Measurements from ENCODE around the gene SORBS1. TPM values are rescaled to one million over a fixed set of nuclear protein-coding genes. Genes with fewer than 3 reads are reported as not detected.
A peak's percentile ranks its signal among the peaks of the same experiment; 100 is the strongest.

The SORBS1 gene
- total RNA-seq, 1 experiment from 2014 or later = 39.9 TPM

DNA sequence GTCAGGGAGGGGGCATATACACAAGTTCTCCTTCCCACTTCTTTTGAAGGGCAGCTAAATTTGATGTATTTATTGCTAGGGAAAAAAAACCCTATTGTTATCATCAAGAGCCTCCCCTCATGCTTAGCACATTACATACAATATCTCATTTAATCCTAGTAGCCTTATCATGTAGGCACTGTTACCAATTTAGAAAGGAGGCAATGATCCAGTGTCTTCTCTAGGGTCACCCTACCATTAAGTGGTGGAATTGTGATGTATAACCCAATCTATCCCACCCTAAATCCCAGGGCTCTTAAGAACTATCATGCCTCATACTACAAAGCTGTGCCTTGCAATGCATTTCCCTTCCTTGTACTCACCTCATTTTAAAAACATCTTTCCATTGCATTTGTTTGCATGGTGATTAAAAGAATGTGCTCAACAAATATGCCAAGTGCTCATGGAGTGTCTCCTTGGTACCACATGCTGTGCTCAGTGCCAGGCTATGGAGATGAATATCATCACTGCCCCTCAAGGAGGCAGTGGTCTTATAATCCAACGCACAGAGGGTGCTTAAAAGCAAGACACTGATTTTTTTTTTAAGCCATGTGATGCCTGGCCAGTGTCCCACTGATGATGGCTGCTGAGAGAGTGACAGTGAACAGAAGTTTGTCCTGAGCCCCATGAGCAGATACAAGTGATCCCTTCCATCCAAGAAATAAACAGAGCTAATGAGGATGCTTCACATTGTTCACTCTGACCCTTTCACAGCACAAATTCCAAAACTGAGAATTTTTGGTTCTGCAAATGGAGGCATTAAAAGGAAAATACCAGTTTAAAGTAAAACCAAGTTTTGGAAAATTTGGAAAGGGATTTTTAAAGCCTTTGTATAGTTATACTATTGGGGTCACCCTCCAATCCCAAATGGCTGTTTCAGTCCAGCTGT is 98.2 kb downstream of the SORBS1 start:
- TF ChIP-seq ZNF232 (CRISPR knock-in tag; IDR thresholded peaks at IDR 0.05) = no peak
- ChIA-PET POLR2A (no interaction called here), CTCF (interaction anchor here (1.3 to 2.5 kb wide), 2 partner anchors 17 to 33 kb away, joined by 3 to 7 read pairs; no protein-coding TSS in a partner anchor)
- H3K4me3 Mint-ChIP-seq = no peak overlapping the region
- peaks cover 67% of the 10 kb centered on the region for H3K4me1 Mint-ChIP-seq
- no peaks in the 10 kb centered on the region for H3K27me3 Mint-ChIP-seq (ENCODE audit: low read depth)
- H3K27ac Mint-ChIP-seq = peak overlapping the region; percentile 48; the same call in 1 of the 2 replicates
- H3K36me3 Mint-ChIP-seq = no peaks in the 10 kb centered on the region
- H3K9me3 Mint-ChIP-seq = no peaks in the 10 kb centered on the region
- ATAC-seq (no peak), DNase-seq (ENCODE audit: low spot score) (no peak)

DNA sequence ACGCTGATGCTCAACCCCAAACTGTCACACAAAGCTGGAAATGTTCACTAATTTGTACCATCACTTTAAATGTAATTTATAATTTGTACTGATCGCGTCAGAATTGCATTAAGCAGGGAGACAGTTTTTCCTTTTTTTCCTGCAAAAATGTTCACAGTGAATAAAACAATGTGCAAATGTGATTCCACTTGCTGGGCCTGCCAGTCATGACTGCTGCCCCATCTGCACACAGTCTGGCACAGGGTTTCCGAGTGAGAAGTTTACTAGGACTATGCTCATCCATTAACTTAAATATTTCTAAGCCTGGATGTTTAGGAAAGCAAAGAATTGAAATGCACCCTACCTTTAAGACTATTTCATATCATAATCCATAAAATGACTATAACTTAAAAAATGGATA is 99.6 kb downstream of the SORBS1 start:
- peaks cover 67% of the 10 kb centered on the region for H3K4me1 Mint-ChIP-seq
- TF ChIP-seq, protein P1, sequence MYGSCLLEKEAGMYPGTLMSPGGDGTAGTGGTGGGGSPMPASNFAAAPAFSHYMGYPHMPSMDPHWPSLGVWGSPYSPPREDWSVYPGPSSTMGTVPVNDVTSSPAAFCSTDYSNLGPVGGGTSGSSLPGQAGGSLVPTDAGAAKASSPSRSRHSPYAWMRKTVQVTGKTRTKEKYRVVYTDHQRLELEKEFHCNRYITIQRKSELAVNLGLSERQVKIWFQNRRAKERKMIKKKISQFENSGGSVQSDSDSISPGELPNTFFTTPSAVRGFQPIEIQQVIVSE (CRISPR knock-in tag; IDR thresholded peaks at IDR 0.05; ENCODE audit: borderline replicate concordance) = no peak
- TF ChIP-seq, protein P2, sequence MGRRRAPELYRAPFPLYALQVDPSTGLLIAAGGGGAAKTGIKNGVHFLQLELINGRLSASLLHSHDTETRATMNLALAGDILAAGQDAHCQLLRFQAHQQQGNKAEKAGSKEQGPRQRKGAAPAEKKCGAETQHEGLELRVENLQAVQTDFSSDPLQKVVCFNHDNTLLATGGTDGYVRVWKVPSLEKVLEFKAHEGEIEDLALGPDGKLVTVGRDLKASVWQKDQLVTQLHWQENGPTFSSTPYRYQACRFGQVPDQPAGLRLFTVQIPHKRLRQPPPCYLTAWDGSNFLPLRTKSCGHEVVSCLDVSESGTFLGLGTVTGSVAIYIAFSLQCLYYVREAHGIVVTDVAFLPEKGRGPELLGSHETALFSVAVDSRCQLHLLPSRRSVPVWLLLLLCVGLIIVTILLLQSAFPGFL (CRISPR knock-in tag; IDR thresholded peaks at IDR 0.05; ENCODE audit: borderline replicate concordance) = no peak
- TF ChIP-seq, protein P3, sequence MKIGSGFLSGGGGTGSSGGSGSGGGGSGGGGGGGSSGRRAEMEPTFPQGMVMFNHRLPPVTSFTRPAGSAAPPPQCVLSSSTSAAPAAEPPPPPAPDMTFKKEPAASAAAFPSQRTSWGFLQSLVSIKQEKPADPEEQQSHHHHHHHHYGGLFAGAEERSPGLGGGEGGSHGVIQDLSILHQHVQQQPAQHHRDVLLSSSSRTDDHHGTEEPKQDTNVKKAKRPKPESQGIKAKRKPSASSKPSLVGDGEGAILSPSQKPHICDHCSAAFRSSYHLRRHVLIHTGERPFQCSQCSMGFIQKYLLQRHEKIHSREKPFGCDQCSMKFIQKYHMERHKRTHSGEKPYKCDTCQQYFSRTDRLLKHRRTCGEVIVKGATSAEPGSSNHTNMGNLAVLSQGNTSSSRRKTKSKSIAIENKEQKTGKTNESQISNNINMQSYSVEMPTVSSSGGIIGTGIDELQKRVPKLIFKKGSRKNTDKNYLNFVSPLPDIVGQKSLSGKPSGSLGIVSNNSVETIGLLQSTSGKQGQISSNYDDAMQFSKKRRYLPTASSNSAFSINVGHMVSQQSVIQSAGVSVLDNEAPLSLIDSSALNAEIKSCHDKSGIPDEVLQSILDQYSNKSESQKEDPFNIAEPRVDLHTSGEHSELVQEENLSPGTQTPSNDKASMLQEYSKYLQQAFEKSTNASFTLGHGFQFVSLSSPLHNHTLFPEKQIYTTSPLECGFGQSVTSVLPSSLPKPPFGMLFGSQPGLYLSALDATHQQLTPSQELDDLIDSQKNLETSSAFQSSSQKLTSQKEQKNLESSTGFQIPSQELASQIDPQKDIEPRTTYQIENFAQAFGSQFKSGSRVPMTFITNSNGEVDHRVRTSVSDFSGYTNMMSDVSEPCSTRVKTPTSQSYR (CRISPR knock-in tag; IDR thresholded peaks at IDR 0.05) = no peak
- TF ChIP-seq, protein P4, sequence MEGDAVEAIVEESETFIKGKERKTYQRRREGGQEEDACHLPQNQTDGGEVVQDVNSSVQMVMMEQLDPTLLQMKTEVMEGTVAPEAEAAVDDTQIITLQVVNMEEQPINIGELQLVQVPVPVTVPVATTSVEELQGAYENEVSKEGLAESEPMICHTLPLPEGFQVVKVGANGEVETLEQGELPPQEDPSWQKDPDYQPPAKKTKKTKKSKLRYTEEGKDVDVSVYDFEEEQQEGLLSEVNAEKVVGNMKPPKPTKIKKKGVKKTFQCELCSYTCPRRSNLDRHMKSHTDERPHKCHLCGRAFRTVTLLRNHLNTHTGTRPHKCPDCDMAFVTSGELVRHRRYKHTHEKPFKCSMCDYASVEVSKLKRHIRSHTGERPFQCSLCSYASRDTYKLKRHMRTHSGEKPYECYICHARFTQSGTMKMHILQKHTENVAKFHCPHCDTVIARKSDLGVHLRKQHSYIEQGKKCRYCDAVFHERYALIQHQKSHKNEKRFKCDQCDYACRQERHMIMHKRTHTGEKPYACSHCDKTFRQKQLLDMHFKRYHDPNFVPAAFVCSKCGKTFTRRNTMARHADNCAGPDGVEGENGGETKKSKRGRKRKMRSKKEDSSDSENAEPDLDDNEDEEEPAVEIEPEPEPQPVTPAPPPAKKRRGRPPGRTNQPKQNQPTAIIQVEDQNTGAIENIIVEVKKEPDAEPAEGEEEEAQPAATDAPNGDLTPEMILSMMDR (IDR thresholded peaks at IDR 0.05) = no peak
- no peak for TF ChIP-seq NR2C2 (CRISPR knock-in tag; IDR thresholded peaks at IDR 0.05)
- TF ChIP-seq, protein P5, sequence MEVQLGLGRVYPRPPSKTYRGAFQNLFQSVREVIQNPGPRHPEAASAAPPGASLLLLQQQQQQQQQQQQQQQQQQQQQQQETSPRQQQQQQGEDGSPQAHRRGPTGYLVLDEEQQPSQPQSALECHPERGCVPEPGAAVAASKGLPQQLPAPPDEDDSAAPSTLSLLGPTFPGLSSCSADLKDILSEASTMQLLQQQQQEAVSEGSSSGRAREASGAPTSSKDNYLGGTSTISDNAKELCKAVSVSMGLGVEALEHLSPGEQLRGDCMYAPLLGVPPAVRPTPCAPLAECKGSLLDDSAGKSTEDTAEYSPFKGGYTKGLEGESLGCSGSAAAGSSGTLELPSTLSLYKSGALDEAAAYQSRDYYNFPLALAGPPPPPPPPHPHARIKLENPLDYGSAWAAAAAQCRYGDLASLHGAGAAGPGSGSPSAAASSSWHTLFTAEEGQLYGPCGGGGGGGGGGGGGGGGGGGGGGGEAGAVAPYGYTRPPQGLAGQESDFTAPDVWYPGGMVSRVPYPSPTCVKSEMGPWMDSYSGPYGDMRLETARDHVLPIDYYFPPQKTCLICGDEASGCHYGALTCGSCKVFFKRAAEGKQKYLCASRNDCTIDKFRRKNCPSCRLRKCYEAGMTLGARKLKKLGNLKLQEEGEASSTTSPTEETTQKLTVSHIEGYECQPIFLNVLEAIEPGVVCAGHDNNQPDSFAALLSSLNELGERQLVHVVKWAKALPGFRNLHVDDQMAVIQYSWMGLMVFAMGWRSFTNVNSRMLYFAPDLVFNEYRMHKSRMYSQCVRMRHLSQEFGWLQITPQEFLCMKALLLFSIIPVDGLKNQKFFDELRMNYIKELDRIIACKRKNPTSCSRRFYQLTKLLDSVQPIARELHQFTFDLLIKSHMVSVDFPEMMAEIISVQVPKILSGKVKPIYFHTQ (CRISPR knock-in tag; IDR thresholded peaks at IDR 0.05) = no peak
- TF ChIP-seq, protein P6, sequence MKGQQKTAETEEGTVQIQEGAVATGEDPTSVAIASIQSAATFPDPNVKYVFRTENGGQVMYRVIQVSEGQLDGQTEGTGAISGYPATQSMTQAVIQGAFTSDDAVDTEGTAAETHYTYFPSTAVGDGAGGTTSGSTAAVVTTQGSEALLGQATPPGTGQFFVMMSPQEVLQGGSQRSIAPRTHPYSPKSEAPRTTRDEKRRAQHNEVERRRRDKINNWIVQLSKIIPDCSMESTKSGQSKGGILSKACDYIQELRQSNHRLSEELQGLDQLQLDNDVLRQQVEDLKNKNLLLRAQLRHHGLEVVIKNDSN (CRISPR knock-in tag; IDR thresholded peaks at IDR 0.05) = no peak
- no peak for TF ChIP-seq NR1H2 (CRISPR knock-in tag; IDR thresholded peaks at IDR 0.05)
- H3K27ac Mint-ChIP-seq = no peak overlapping the region
- H3K36me3 Mint-ChIP-seq = no peaks in the 10 kb centered on the region
- H3K27me3 Mint-ChIP-seq (ENCODE audit: low read depth) = no peaks in the 10 kb centered on the region
- ChIA-PET POLR2A (no interaction called here), CTCF (no interaction called here)
- ATAC-seq = no peak
- no peaks in the 10 kb centered on the region for H3K9me3 Mint-ChIP-seq
- no peak for DNase-seq (ENCODE audit: low spot score)
- no peak overlapping the region for H3K4me3 Mint-ChIP-seq

Measured in WTC11 (cell line).